Ishikawa (cell line): ENCODE results near the gene ARPC2.

Experiments used
- EGR1 ChIP-seq: IDR thresholded peaks from 2 replicates; pipeline ENCODE4 v1.6.1; 2012
- EP300 ChIP-seq: IDR thresholded peaks from 2 replicates; pipeline ENCODE4 v1.6.1; 2012; ENCODE audit warnings: borderline replicate concordance
- RAD21 ChIP-seq: IDR thresholded peaks from 2 replicates; pipeline ENCODE4 v1.6.1; 2012; ENCODE audit warnings: low read depth
- REST ChIP-seq: IDR thresholded peaks from 2 replicates; pipeline ENCODE4 v1.6.1; 2012; ENCODE audit warnings: low read depth, mild to moderate bottlenecking
- TAF1 ChIP-seq: IDR thresholded peaks from 2 replicates; pipeline ENCODE4 v1.6.1; 2012; ENCODE audit warnings: low read depth, mild to moderate bottlenecking
- TCF12 ChIP-seq: IDR thresholded peaks from 2 replicates; pipeline ENCODE4 v1.6.1; 2012; ENCODE audit warnings: low read depth

DNA sequence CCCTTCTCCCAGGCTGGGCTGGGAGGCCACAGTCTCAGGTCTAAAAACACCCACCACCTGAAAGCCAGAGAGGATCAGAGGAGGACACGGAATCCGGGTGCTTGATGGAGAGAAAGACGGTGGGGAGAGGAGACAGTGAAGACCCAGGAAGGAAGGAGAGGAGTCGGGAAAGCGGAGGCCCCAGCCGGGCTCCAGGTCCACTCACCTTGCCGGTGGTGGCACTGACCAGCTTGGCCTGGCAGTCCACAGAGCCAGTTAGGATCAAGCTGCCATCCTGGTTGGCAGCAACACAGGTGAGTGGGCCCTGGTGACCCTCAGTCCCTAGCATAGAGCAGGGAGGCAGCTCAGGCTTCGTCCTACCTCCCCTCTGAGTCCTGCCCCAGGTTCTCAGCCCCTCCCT lies 48.6 kb downstream of the ARPC2 start:
- TF ChIP-seq REST (no peak), TAF1 (no peak), RAD21 (no peak), EP300 (no peak), TCF12 (no peak), EGR1 (no peak)
